Adrenal gland (tissue), 5 donors: ENCODE measurements around the gene UBE3A.

Experiments used
- POLR2A ChIP-seq, 2 donors: fragments of 450-650 bp; IDR thresholded peaks; one replicate each; pipeline ENCODE4 v1.6.1; 2017; ENCODE audit warnings: antibody characterized with exemption in 2 of 2, mild to moderate bottlenecking in 2 of 2, moderate library complexity in 1 of 2
- TF ChIP-seq, protein P1 (sequence below), 6 experiments: fragments of 450-650 bp in 4 of 6; fragments of 200-600 bp in 2 of 6; sonication (generic) in 1 of 6; IDR thresholded peaks; 1 replicate in 5 of 6; 2 replicates in 1 of 6; pipeline versions ENCODE4 v1.5.1 to v1.8.0; 2016 to 2021; ENCODE audit warnings: antibody characterized with exemption in 6 of 6, mild to moderate bottlenecking in 2 of 6, moderate library complexity in 1 of 6
- donor health status: DM: no; HTN: no; CAD: no.

GRCh38 chr15:25435474-25436243 is 3.2 kb downstream of the UBE3A start:
- no peak for TF ChIP-seq POLR2A (IDR thresholded peaks at IDR 0.05)
- TF ChIP-seq, protein P1, sequence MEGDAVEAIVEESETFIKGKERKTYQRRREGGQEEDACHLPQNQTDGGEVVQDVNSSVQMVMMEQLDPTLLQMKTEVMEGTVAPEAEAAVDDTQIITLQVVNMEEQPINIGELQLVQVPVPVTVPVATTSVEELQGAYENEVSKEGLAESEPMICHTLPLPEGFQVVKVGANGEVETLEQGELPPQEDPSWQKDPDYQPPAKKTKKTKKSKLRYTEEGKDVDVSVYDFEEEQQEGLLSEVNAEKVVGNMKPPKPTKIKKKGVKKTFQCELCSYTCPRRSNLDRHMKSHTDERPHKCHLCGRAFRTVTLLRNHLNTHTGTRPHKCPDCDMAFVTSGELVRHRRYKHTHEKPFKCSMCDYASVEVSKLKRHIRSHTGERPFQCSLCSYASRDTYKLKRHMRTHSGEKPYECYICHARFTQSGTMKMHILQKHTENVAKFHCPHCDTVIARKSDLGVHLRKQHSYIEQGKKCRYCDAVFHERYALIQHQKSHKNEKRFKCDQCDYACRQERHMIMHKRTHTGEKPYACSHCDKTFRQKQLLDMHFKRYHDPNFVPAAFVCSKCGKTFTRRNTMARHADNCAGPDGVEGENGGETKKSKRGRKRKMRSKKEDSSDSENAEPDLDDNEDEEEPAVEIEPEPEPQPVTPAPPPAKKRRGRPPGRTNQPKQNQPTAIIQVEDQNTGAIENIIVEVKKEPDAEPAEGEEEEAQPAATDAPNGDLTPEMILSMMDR (IDR thresholded peaks at IDR 0.05) = no peak
